NCI-H2081 treated with DMSO at 0.1 percent for 48 hours (cell line): ENCODE measurements around the gene NTM.
"Not testable (repeated sequence)": the region's sequence is repeated elsewhere in the genome, so short reads cannot be mapped to it uniquely, and the experiment has no call there.

Source experiments
- DNase-seq: peaks from one replicate; lab custom pipeline; 2025; lab: John Stamatoyannopoulos, UW

NTM gene

GRCh38 chr11:131463649-131464425 is 93.4 kb downstream of the NTM start:
- no peak for DNase-seq

GRCh38 chr11:131464461-131464860 is 94.0 kb downstream of the NTM start:
- no peak for DNase-seq

- DNase-seq: no peak
These were observed 94.6 kb downstream of the NTM start for GRCh38 chr11:131465039-131465438.

- no peak for DNase-seq
These were observed 95.3 kb downstream of the NTM start for GRCh38 chr11:131465746-131466145.

DNA sequence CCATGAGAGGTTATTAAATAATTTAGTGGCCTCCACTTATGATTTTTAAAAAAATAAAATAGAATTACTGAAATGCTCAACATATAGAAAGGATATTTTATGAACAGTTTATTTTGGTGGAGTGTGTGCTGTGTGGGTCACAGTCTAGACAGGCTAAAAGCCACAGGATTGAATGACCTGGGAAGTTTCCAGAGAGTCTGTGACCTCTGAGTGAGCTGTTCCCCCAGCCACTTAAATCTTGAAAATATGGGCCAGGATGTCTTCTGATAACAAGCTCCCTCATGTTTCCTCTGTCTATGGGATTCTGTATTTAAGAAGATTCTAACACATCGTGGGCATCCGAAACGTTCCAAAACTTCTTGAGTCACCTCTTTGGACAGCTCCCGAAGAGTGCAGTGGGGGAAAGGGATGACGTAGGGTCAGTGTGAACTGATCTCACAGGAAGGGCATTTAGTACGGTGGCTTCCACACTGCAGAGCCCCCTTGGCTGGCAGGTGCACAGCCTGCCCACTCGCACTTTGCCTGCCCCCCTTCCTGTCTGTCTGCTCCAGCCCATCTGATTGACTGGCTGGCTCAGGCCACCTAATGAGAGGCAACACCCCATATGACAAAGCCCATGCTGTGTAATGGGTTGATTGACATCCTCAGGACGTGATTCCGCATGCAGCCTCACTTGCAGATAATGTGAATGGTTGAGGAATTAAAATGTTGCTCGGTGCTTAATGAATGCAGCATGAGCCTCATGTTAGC is 97.4 kb downstream of the NTM start:
- DNase-seq: no peak

- no peak for DNase-seq
These were observed 98.2 kb downstream of the NTM start for GRCh38 chr11:131468565-131468964.

- no peak for DNase-seq
These were observed 100.0 kb downstream of the NTM start for GRCh38 chr11:131470216-131470925.

- no peak for DNase-seq
These were observed 101.6 kb downstream of the NTM start for GRCh38 chr11:131471976-131472375.

DNA sequence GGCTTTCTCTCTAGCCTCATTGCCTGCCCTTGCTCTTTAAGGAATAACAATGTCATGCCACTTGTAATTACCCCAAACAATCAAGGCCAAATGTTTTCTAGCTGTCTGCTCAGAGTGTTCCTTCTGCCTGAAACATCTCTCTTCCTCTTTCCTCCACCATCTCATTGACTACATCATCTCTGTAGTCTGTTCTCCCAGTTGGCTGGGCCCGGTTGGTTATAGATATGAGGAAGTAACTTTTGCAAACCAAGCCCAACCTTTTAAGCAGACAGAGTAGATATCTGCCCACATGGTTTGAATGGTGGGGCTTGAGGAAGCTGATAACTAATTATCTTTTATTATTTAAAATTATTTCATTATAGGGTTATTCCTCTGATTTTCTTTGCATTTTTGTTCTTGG is 104.5 kb downstream of the NTM start:
- no peak for DNase-seq

DNA sequence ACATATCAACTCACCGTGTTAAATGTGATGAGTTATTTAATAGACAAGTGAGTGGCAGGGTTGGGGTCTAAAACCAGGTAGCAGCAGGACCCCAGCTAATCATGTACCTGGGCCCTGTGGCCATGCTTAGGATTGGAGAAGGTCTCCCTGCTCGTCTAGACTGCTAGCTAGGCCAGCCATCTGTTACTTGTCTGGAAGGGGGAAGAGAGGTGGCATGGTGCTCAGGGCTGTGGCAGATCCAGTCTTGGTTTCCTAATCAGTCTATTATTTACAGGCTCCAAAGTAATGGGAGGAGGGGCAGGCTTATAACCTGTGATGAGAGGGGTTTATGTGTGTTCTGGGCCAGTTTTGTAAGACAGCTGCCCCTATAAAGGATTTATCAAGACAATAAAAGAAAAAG is 105.9 kb downstream of the NTM start:
- DNase-seq: no peak

DNA sequence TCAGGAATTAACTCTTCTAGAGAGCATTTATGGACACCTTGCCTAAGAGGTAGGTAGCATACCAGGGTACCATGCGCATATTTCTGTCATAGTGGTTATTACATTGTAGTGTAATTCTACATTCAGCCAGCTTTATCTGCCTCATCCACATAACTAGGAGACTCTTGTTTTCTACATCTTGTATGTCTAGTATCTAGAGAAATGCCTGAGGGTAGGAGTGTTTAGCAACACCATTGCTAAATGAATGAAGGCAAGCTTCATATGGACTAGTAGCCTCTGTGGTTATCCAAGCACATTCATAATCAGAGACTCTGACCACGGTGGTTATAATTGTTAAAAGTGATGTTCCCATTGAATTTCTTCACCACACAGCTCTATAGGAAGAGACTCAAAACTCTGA is 107.9 kb downstream of the NTM start:
- DNase-seq: no peak

DNA sequence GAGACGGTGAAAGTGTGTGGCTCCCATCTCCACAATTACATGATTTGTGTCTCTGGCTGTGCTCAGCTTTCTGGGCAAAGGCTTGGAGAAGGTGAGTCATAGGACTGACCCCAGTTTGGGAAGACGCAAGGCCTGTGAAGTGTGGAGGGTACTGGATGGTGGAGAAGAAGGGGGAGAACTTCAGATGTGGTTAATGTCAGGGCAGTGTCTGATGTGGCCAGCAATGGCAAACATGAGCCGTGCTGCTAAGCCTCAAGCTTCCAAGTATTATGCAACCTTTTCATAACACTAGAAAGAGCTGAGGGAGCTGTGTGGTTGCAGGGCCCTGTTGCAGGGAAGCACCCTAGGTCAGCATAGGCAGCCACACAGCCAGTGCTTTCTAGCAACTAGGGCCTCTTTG is 110.9 kb downstream of the NTM start:
- no peak for DNase-seq

DNA sequence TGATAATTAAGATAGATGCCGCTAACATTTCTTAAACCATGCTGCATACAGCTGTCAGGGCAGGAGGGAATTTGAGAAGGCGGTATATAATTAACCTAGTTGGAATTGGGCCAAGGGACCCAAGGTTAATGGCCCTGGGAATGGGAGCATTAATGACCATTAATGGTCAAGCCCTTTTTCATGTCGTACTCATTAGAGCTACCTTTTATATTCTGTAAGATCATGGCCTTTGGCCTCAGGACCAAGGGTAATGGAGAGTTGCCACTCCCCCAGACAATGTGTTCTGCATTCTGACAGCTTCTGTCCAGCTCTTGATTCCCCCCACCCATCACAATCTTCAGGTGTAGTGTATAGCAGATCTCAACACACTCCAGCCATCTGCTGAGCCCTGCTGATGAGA is 111.6 kb downstream of the NTM start:
- no peak for DNase-seq

- no peak for DNase-seq
These were observed 113.0 kb downstream of the NTM start for GRCh38 chr11:131483453-131483852.

DNA sequence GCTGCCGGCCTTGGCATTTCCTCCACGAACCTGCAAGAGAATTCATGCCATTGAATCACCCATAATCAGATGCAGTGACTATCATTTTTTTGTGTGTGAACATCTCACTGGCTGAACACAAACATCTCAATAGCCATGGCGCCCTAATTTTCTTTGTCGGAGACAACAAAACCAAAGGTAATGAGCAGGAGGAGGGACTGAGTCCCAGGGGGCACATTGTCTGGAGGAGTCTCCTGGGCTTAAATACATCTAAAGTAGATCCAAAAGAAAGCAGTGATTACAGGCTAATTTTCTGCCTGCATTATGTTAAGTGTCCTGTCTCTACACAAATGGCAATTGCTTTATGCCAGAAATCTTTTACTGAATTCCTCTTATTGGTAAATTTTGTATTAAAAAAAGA is 113.5 kb downstream of the NTM start:
- DNase-seq: no peak

DNA sequence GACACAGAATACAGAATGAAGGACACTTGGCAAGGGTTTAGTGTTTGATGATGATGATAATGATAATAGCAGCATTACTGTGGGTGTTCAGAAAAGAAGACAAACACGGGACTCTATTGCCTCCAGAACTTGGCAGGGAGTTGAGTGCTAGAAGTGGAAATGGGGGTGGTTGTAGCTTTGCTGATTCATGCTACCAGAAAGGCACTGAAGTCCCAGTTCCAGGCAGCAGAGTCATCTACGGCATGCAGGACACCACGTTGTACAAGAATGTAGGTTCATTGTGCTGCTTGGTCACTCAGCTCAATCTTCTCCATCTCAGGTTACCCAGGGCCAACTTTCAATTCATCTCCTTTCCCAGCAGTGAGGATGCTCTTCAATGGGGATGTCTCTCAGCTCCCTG is 115.7 kb downstream of the NTM start:
- DNase-seq: no peak

- DNase-seq: no peak
These were observed 116.7 kb downstream of the NTM start for GRCh38 chr11:131486937-131487635.

GRCh38 chr11:131488238-131488637 is 117.8 kb downstream of the NTM start:
- no peak for DNase-seq

GRCh38 chr11:131491503-131491902 is 121.1 kb downstream of the NTM start:
- no peak for DNase-seq

DNA sequence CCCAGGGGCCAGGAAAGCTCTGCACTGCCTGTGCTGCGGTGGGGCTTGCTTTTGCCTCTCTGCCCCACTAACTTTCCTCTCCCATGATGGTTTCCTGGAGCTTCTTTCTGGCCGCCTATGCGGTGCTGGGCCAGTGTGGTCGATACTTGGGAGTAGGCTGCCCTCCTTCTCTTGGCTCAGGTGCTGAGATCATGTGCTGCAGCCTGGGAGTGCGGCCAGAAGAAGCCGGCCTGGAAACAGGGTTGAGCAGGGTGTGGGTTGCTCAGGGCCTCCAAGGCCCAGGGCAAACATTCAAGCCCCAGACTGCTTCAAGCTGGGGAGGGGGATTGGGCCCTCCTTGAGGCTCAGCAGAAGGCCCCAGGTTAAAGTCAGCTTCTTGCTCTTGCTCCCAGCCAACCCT is 125.0 kb downstream of the NTM start:
- no peak for DNase-seq

DNA sequence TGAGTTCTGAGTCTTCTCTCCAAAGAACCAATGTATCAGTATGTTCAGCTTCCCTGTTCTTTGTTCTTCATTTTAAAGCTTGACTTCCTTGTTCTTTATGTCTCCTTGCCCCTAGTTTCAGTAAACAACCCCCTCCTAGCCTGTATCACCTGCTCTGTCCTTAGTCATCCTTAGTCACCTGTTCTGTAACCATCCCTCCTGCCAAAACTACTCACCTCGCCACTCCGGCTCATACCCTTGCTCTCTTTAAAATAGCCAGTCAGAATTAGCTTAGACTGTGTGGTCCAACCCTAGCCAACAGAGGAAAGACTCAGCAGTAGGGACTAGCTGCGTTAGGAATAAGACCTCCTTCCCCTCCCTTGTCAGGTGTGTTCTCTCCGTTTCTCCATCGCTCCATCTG is 127.3 kb downstream of the NTM start:
- DNase-seq: not testable (repeated sequence)

GRCh38 chr11:131498631-131499160 is 128.3 kb downstream of the NTM start:
- DNase-seq: no peak
